Activated CD8-positive, alpha-beta T cell treated with anti-CD3 and anti-CD28 coated beads for 36 hours (primary cell): ENCODE measurements around the gene CTNNA2. TPM values are rescaled to one million over a fixed set of nuclear protein-coding genes. Genes with fewer than 3 reads are reported as not detected.

Source experiments
- ATAC-seq: fragments of 200-7000 bp; cut with Tn5 transposase; one replicate; pipeline ENCODE4 v1.10.0; 2021; ENCODE audit warnings: mild to moderate bottlenecking, moderate library complexity
- CTCF ChIA-PET: fragments of 350-600 bp; sonication (Branson Sonifier 250); formaldehyde crosslinking; loops from one replicate; lab custom pipeline; 2021; ENCODE audit warnings: antibody characterized with exemption; lab: Charles Lee
- POLR2A ChIA-PET: fragments of 350-600 bp; sonication (Branson Sonifier 250); formaldehyde crosslinking; loops from one replicate; lab custom pipeline; 2021; ENCODE audit warnings: antibody characterized with exemption; lab: Charles Lee
- DNase-seq: peaks from one replicate; pipeline ENCODE4 v3.0.0-alpha.2; 2020
- H3K27ac Mint-ChIP-seq: one replicate; pipeline ENCODE4 v1.8.0; 2021; ENCODE audit warnings: mild to moderate bottlenecking, mixed read lengths
- H3K27me3 Mint-ChIP-seq: one replicate; pipeline ENCODE4 v1.8.0; 2021; ENCODE audit warnings: mixed read lengths
- H3K36me3 Mint-ChIP-seq: one replicate; pipeline ENCODE4 v1.8.0; 2021; ENCODE audit warnings: low read depth, mixed read lengths
- H3K4me1 Mint-ChIP-seq: one replicate; pipeline ENCODE4 v1.8.0; 2021; ENCODE audit warnings: low read depth, mixed read lengths
- H3K4me3 Mint-ChIP-seq: one replicate; pipeline ENCODE4 v1.8.0; 2021; ENCODE audit warnings: mild to moderate bottlenecking, moderate library complexity, mixed read lengths
- H3K9me3 Mint-ChIP-seq: one replicate; pipeline ENCODE4 v1.8.0; 2021; ENCODE audit warnings: mixed read lengths
- intact Hi-C: fragments of 100-400 bp; cut with micrococcal nuclease; formaldehyde crosslinking; loops from one replicate; pipeline ENCODE4 v1.10.0; 2022
- total RNA-seq, 2 experiments: library from RNA; stranded (reverse); gene quantifications; one replicate each; pipeline ENCODE4 v1.2.3, GENCODE V29; 2021
- TF ChIP-seq, protein P1 (sequence below): fragments of 200-600 bp; IDR thresholded peaks from one replicate; pipeline ENCODE4 v1.8.0; 2022; ENCODE audit warnings: antibody characterized with exemption, mild to moderate bottlenecking

Gene CTNNA2
- total RNA-seq, 2 experiments from 2014 or later, result not detected

DNA sequence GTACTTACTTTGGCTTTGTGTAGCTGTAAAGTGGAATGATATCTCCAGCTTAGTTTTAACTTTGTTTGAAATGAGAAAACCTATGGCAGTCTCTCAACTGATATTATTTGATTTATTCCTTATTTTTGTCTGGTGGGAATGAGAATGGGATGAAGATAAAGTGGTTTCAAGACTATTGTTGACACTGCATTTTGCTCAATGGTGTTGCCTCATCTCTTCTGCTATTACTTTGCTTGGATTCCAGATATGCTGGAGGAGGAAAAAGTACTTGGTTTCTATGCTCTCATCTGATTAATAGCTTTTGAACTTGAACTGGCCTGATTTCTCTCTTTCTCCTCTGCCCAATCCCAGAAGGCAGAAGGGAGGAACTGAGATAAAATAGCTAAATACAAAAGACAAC, 198.2 kb downstream of the CTNNA2 start:
- ATAC-seq (no peak), DNase-seq (no peak)
- no peaks in the 10 kb centered on the region for H3K36me3 Mint-ChIP-seq
- POLR2A ChIA-PET, result no interaction called here
- CTCF ChIA-PET, result no interaction called here
- no peaks in the 10 kb centered on the region for H3K27me3 Mint-ChIP-seq
- H3K4me1 Mint-ChIP-seq, result no peaks in the 10 kb centered on the region
- H3K27ac Mint-ChIP-seq, result no peak overlapping the region
- intact Hi-C loops, result no loop called here
- no peak overlapping the region for H3K4me3 Mint-ChIP-seq
- peaks cover 8% of the 10 kb centered on the region for H3K9me3 Mint-ChIP-seq
- TF ChIP-seq, protein P1, sequence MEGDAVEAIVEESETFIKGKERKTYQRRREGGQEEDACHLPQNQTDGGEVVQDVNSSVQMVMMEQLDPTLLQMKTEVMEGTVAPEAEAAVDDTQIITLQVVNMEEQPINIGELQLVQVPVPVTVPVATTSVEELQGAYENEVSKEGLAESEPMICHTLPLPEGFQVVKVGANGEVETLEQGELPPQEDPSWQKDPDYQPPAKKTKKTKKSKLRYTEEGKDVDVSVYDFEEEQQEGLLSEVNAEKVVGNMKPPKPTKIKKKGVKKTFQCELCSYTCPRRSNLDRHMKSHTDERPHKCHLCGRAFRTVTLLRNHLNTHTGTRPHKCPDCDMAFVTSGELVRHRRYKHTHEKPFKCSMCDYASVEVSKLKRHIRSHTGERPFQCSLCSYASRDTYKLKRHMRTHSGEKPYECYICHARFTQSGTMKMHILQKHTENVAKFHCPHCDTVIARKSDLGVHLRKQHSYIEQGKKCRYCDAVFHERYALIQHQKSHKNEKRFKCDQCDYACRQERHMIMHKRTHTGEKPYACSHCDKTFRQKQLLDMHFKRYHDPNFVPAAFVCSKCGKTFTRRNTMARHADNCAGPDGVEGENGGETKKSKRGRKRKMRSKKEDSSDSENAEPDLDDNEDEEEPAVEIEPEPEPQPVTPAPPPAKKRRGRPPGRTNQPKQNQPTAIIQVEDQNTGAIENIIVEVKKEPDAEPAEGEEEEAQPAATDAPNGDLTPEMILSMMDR, result no peak

GRCh38 chr2:79713131-79713785, 200.4 kb downstream of the CTNNA2 start:
- Mint-ChIP-seq H3K4me3 (no peak overlapping the region), H3K4me1 (no peaks in the 10 kb centered on the region), H3K36me3 (no peaks in the 10 kb centered on the region), H3K27me3 (no peaks in the 10 kb centered on the region), H3K9me3 (peaks cover 8% of the 10 kb centered on the region), H3K27ac (no peak overlapping the region)
- TF ChIP-seq, protein P1, result no peak
- no peak for ATAC-seq
- CTCF ChIA-PET, result no interaction called here
- POLR2A ChIA-PET, result no interaction called here
- intact Hi-C loops, result no loop called here
- DNase-seq, result no peak

GRCh38 chr2:79714283-79714682, 201.4 kb downstream of the CTNNA2 start:
- no peak for DNase-seq
- POLR2A ChIA-PET, result no interaction called here
- Mint-ChIP-seq H3K27me3 (no peaks in the 10 kb centered on the region), H3K36me3 (no peaks in the 10 kb centered on the region), H3K4me3 (no peak overlapping the region), H3K9me3 (peaks cover 8% of the 10 kb centered on the region), H3K27ac (no peak overlapping the region), H3K4me1 (no peaks in the 10 kb centered on the region)
- intact Hi-C loops, result no loop called here
- ATAC-seq, result no peak
- CTCF ChIA-PET, result no interaction called here
- TF ChIP-seq, protein P1, result no peak

- ATAC-seq (no peak), DNase-seq (no peak)
- Mint-ChIP-seq H3K36me3 (no peaks in the 10 kb centered on the region), H3K9me3 (peaks cover 10% of the 10 kb centered on the region), H3K4me3 (no peak overlapping the region), H3K27ac (no peak overlapping the region), H3K27me3 (no peaks in the 10 kb centered on the region), H3K4me1 (no peaks in the 10 kb centered on the region)
- ChIA-PET CTCF (no interaction called here), POLR2A (no interaction called here)
- TF ChIP-seq, protein P1, result no peak
- intact Hi-C loops, result no loop called here
Observed at GRCh38 chr2:79715338-79715737, 202.5 kb downstream of the CTNNA2 start.

GRCh38 chr2:79716266-79716665, 203.4 kb downstream of the CTNNA2 start:
- no peaks in the 10 kb centered on the region for H3K27me3 Mint-ChIP-seq
- H3K4me3 Mint-ChIP-seq, result no peak overlapping the region
- H3K9me3 Mint-ChIP-seq, result peaks cover 10% of the 10 kb centered on the region
- H3K36me3 Mint-ChIP-seq, result no peaks in the 10 kb centered on the region
- no peaks in the 10 kb centered on the region for H3K4me1 Mint-ChIP-seq
- no peak overlapping the region for H3K27ac Mint-ChIP-seq
- intact Hi-C loops, result no loop called here
- ChIA-PET POLR2A (interaction anchor here (0.6 kb wide), 1 partner anchor 17 kb away, joined by 3 read pairs; no protein-coding TSS in a partner anchor), CTCF (no interaction called here)
- no peak for ATAC-seq
- TF ChIP-seq, protein P1, result no peak
- DNase-seq, result no peak
